NCI-H2107 treated with DMSO at 0.1 percent for 48 hours (cell line): ENCODE data around the gene GSTO1.
"Not testable (repeated sequence)": the region's sequence is repeated elsewhere in the genome, so short reads cannot be mapped to it uniquely, and the experiment has no call there.

Experiments used
- DNase-seq: peaks from one replicate; lab custom pipeline; 2025; ENCODE audit not compliant: unreplicated experiment; lab: John Stamatoyannopoulos, UW

The GSTO1 gene

DNA sequence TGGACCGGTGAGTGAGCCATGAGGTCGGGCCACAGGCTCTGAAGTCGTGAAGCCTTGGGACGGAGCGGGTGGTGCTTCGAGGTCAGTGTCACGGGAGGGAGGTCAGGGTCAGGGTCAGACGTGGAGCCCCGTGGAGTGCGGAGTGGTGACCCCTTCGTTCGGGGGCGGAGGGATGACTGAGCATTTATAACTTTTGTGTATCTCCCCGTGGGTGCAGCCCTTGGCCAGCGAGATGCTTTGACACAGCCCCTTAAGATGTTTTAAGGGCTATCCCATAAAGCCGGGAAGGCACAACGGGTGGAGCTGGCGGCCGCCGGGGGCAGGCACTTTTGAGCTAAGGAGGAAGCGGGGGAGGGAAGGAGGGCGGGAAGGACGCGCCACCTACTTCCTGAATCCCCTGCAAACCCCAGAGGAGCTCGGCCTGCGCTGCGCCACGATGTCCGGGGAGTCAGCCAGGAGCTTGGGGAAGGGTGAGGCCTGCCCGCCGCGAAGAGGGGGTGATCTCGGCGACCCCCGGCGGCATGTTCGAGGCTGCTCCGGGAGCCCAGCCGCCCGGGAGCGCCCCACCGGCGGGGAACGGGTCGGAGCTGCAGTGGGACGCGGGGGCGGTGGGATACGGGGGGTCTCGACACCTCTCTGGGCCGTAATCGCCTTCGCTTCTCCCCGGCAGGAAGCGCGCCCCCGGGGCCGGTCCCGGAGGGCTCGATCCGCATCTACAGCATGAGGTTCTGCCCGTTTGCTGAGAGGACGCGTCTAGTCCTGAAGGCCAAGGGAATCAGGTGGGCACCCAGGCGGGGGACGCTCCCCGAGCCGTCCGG lies at the start of gene GSTO1:
TSS of gene GSTO1 (plus strand) at position 400 of the 818 bp plus-strand sequence. CDS start at position 437, 37 bp downstream.
- no peak for DNase-seq

DNA sequence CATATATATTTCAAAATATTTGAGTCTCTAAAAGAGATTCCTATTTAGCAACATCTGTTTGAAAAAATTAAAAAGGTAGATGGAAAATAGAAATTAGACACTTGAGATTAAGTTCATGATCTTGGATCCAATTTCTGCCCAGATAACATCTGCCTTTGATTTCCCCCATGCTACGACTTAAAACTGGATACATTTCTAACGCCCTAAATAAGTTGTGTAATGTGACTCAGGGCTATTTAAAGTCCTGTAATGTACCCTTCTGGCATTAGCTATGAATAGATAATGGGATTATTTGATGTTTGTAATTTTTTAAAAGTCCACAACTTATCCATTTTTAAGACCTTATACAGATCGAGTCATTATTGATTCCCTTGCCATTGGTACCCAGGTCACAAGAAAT lies 46.0 kb upstream of the GSTO1 start:
- DNase-seq: no peak

DNA sequence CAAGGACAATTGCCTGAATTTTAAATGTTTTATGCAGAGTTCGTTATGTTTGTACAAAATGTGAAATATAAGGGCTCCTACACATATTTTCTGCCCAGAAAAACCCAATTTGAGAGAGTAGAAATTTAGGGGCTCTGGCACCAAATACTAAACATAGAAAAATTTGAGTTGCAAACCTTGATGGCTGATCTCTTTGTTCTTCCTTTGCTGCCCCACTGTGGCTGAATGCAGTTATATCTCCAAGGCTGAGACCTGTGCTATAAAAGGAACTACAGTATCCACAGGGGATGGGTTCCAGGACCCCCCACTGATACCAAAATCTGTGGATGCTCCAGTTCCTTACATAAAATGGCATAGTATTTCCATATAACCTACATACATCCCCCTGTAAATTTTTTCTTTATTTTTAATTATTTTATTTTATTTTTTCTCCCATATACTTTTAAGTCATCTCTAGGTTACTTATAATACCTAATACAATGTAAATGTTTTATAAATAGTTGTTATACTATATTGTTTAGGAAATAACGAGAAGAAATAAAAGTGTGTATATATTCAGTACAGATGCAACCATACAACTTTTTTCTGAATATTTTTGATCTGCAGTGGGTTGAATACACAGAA lies 45.0 kb upstream of the GSTO1 start:
- peak; percentile 23 for DNase-seq

DNA sequence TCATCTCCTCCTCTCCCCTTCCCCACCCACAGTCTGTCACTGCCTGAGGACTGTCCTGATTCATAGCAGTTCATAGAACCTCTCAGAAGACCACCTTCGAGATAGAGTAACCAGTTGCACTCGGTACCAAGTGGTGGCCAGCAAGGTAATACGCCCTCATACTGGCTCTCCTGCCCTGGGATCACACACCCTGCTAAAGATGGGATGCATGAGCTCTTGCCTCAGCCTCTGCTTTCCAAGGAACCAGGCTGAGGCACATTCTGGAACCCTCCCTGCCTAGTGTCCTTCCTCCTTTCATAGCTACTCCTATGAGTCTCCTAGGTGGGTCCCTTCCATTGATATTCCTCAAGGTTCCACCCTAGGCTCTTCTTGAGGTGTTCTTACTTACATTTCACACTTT lies 38.1 kb upstream of the GSTO1 start:
- no peak for DNase-seq

DNA sequence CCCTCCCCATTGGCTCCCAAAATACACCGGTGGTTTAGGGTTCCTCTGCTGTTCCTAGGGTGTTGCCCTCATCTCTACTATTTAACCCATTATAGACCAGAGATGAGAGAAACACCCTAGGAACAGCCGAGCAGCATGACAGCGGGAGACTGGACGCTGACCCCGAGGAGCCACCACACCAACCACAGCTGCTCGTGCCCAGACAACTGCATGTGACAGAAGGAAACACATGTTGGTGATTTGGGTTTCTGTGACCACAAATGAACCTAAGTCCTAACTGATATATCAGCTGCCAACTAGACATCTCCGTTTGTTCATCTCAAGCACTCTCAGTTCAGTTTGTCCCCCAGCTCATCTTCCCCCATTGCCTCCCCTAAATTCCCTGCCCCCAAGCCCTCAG lies 35.9 kb upstream of the GSTO1 start:
- no peak for DNase-seq

DNA sequence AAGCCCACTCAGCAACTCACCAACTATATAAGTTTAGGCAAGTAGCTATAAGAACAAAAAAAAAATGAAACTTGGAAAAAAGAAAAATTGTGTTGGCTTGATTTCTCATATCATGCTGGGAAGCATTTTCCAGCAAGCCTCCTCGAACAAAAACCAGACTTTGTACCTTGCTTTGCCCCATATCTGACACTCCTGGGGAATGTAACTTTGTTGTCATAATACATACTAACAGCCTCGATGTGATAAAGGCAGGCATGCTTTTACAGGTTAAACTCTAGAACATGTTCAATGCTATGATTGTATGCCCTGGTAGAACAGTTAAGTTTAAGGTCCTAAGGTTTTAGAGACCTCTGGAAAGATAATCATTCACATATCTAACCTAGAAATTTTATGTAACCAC lies 34.2 kb upstream of the GSTO1 start:
- DNase-seq: no peak

DNA sequence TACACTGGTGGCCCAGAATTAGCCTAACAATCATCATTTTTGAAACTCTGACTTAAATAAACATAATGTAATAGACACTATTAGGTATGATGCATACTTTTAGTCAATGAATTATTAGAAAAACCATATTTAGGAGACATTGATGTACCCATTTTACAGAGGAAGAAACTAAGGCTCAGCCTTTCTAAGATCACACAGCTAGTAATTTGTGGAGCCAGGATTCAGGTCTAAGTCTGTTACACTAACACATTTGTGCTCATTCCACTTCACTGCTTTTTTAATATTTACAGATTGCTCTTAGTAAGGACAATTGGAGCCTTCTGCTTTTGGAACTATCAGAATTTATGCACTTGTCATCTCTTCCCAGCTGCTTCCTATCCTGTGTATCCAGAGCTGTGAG lies 31.4 kb upstream of the GSTO1 start:
- DNase-seq: no peak

DNA sequence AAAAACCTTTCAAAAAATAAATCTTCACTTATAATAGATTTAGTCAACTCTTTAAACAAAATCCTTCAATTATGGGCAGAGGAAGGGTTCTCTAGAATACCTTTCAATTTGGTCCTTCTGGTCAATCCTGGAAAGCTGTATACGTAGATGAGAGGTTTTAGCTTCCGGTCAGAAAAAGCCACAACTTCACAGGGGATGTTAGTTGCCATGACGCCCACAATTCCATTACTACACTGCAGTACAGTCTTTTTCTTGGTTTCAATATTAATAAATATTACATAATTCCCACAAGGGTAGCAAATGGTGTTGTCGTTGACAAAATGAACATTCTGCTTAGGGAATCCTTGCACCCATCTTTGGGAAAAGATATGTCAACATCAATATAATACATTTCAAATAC lies 24.2 kb upstream of the GSTO1 start:
- DNase-seq: no peak

DNA sequence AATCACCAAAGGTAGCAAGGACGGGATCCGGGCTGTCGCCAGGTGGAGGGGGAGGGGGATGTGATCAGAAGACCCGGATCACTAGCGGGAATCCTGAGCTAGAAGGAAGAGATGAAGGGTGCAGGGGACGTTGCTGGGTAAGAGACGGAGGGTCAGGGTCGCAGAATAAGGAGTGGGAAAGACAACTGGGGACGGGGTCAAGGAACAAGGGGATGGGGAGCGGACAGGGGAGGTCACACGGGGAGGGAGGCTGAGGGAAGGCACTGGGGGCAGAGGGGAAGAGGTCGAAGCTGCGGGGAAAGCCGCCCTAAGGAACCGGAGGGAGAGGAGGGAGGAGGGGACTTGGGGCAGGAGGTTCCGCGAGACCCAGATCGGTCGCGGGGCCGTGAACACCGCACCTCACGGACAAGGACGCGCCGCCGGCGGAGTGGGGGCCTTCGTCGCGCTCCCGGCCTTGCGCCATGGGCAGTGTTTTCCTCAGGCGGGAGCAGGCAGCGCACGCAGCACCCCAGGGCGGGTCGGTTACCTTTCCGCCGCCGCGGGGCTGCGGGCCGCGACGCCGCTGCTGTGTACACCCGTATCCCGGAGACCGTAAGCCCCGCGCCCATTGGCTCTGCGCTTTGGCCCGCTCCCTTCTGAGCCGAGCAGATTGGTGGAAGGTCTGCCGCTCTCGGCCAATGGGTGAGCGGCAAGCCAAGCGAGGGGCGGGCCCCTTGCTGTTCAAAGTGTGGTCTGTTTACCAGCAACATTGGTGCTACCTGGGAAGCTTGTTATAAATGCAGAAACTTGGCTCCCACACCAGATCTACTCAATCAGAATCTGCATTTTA lies 22.7 kb upstream of the GSTO1 start, which contains the start of gene CFAP43:
TSS of gene CFAP43 (minus strand) at position 581 of the 829 bp plus-strand sequence. CDS start at position 463, 118 bp downstream.
- DNase-seq: peak; percentile 79

DNA sequence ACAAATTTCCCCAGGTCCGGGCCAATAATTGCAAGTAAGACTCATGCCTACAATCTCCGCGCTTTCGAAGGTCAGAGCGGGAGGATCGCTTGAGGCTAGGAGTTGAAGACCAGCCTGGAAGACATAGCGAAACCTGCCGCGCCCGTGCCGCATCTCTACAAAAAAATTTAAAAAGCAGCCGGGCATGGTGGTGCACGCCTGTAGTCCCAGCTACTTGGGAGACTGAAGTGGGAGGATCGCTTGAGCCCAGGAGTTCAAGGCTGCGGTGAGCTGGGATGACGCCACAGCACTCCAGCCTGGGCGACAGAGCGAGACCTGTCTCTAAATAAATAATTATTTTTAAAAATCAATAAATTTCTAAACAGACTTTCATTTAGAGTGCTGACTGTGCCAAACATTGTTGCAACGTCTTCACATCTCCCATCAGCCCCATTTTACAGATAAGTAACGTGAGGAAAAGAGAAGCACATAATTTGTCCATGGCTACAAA lies 22.0 kb upstream of the GSTO1 start:
- DNase-seq: no peak

DNA sequence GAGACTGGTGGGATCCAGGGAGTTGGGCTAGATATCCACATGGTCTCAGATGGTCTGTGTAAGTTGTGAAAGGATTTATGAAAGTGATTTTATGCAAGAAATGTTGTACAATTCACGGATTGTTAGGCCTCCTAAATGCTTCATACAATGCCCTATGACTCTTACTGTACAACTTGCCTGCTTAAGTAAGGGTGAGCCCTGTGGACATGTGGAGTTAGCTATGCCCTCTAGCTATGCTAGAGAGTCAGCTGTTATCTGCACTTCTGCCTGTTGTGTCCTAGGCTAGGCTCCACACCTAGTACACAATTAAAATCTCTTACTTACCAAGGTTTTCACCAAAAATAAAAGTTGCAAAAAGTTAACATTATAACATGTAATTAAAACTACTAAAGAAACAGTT lies 20.9 kb upstream of the GSTO1 start:
- no peak for DNase-seq

DNA sequence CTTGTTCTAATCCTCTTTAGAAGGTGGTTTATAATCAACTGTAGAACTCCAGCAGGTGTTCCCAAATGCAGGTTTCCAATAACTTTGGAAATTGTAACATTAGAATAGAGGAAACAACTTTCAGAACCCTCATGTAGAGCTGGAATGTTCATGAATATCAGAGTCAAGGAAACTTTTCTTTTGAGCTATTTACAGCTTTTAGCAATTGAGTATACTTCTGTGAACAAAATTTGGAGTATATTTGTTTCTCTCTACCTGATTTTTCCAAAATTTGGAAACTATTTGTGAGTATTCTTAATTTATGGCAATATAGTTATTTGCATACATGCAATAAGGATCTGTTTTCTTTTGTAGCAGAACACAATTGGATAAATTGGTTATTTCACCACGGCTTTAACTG lies 19.8 kb upstream of the GSTO1 start:
- no peak for DNase-seq

DNA sequence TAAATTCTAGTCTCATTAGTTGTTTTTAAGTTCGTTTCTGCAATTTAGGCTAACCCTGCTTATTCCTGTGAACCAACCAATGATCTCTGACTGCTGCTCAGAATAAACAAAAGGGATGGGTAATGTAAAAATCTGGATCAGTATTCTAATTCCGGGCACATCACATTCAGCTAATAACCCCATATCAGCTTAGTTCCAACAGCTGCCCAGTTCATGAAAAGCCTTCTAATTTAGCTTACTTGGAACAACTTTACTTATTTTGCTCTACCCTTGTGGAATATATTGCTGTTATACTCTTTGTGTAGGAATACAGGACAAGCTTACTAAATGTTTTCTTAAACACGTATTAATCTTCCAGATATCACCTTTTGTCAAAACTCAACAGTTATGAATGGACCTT lies 18.9 kb upstream of the GSTO1 start:
- DNase-seq: no peak

DNA sequence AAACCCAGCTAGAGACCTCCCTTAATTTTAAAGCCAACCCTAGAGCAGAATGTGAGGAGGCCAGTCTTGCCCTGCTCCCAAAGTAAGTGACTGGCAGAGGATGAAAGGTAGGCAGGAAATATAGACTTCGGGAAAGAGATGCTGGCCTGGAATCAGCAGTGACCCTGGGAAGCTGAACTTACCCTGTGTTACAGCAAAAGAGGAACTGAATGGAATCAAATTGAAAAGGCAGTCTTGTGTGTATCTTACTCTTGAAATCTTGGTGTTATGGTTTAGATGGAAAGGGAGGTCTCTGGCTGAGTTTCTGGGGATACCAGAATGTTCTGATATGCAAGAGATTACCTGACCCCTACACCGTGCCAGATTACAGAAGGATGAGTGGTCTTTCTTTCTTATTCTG lies 14.6 kb upstream of the GSTO1 start:
- DNase-seq: no peak

DNA sequence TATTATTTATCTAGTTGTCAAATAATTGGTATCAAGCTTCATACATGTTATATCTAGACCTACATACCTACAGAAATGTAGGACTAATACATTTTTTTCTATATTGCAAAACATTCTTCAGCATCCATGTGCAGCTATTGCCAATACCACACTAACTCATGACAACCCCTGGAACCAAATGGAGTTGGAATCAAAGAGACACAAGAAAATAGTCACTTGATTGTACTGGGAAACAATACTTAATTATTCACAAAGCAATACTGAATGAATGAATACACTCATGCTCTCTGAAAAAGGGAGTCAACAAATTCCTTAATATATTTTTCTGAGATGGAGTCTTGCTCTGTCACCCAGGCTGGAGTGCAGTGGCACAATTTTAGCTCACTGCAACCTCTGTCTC lies 12.1 kb upstream of the GSTO1 start:
- no peak for DNase-seq

DNA sequence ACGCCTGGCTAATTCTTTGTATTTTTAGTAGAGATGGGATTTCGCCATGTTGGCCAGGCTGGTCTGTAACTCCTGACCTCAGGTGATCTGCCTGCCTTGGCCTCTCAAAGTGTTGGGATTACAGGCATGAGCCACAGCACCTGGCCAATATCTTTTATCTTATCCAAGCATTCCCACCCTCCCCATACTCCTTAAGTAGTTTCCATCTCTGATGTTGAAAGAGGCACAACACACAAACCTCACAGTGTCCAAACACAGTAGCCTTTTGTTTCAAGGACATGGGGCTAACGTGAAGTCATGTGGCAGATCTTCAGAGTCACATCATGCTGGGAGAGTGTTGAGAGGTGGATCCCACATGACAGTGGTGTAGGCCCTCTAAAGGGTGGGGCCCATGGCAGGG lies 11.7 kb upstream of the GSTO1 start:
- DNase-seq: not testable (repeated sequence)

DNA sequence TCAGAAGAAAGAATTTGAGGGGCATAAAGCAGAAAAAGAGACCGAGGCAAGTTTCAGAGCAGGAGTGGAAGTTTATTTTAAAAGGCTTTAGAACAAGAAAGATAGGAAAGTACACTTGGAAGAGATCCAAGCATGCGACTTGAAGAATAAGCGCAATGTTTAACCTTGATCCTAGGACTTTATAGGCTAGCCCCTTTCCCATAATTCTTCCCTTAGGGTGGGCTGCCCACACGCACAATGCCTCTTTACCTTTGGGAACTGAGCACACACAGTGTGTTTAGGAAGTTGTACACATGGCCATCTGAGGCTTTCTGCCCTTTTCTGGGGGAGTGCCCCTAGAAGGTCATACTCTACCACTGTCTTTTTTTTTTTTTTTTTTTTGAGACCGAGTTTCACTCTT lies 11.2 kb upstream of the GSTO1 start:
- DNase-seq: no peak

DNA sequence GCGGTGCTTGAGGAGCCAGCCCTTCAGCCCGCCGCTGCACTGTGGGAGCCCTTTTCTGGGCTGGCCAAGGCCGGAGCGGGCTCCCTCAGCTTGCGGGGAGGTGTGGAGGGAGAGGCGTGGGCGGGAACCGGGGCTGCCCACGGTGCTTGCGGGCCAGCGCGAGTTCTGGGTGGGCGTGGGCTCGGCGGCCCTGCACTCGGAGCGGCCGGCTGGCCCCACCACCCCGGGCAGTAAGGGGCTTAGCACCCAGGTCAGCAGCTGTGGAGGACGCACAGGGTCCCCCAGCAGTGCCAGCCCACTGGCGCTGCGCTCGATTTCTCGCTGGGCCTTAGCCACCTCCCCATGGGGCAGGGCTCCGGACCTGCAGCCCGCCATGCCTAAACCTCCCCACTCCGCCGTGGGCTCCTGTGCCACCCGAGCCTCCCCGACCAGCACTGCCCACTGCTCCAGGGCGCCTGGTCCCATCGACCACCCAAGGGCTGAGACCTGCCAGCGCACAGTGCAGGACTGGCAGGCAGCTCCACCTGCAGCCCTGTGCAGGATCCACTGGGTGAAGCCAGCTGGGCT lies 9.5 kb upstream of the GSTO1 start:
- DNase-seq: no peak

DNA sequence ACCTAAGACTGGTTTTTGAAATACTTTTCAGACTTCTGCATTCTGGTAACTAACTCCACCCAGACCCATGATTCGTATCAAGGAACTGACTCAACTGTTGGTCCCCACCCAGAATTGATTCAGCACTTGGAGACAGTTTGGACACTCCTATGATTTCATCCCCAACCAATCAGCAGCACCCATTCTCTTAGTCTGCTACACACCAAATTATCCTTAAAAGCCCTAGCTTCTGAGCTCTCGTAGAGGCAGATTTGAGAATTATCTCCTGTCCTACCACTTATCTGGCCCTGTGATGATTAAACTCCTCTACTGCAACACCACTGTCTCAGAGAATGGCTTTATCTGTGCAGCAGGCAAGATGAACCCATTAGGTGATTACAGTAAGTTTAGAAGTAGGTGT lies 7.7 kb upstream of the GSTO1 start:
- no peak for DNase-seq

DNA sequence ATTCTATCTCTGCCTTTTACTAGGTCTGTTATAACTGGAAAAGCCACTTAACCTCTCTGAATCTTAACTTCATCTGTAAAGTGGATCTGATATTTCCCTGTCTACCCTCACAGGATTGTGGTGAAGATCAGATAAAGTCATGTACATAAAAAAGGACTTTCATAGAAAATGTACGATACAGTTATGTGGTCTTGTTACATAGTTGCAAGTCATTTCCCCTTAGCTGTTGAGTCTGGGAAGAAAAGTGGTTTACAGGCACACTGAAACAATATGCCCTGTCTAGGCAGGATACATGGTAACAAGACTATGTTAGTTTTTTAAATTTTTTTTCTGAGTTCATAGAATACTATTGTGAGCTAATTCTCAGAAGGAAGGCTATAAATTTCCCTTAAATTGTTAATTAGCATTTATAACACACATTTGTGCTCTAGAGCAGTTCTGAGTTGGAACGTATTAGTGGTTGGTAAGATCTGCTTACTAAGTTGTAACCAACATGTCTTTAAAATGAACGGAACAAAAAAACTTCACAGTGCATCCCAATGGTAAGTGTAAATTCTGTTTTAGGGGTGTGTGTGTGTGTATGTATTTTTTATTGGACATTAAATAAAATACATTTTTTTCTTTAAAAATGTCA lies 7.1 kb upstream of the GSTO1 start:
- no peak for DNase-seq

DNA sequence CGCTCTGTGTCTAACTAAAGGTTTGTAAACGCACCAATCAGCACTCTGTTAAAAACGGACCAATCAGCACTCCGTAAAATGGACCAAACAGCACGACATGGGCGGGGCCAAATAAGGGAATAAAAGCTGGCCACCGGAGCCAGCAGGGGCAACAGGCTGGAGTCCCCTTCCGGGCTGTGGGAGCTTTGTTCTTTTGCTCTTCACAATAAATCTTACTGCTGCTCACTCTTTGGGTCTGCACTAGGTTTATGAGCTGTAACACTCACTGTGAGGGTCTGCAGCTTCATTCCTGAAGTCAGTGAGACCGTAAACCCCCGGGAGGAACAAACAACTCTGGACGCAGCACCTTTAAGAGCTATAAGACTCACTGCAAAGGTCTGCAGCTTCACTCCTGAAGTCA lies 5.8 kb upstream of the GSTO1 start:
- DNase-seq: not testable (repeated sequence)
